SW480 (cell line): ENCODE data around the gene TMEM200B.
A peak's percentile ranks its signal among the peaks of the same experiment; 100 is the strongest.
"Not testable (repeated sequence)": the region's sequence is repeated elsewhere in the genome, so short reads cannot be mapped to it uniquely, and the experiment has no call there.

ENCODE experiments used
- DNase-seq: peaks from one replicate; pipeline ENCODE4 v3.0.0-alpha.2; 2016; ENCODE audit warnings: low spot score

Gene TMEM200B

GRCh38 chr1:29133861-29134694 is 10.4 kb upstream of the TMEM200B start:
- no peak for DNase-seq

- DNase-seq: not testable (repeated sequence)
These were observed 7.4 kb upstream of the TMEM200B start for GRCh38 chr1:29131056-29131455.

DNA sequence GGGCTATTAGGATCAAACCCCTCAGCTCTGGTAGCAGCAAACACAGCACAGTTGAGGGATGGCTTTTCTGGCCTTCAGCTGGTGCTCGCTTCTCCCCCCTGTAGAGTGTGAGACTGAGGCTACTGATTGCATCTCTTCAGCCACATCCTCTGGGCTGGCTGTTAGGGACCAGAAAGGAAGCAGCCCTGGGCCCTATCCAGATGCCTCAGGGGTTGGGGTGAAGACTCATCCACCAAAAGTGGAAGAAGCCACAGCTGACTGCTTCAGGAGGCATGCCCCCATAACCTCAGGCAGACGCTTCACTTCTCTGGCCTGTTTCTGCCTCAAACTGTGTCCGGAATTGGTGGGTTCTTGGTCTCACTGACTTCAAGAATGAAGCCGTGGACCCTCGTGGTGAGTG is 6.2 kb upstream of the TMEM200B start:
- DNase-seq: no peak

- no peak for DNase-seq
These were observed 5.0 kb upstream of the TMEM200B start for GRCh38 chr1:29128739-29129138.

DNA sequence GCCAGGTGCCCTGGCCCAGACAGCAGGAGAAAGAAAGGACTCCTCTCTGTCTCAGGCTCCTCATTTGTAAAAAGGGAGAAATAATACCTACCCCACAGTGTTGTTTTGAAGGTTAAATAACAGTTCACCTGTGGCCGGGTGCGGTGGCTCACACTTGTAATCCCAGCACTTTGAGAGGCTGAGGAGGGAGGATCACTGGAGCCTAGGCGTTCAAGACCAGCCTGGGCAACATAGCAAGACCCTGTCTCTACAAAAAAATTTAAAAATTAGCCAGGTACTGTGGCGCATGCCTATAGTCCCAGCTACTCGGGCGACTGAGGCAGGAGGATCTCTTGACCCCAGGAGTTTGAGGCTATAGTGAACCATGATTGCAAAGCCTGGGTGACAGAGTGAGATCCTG is 2.5 kb upstream of the TMEM200B start:
- DNase-seq: no peak

GRCh38 chr1:29125788-29126187 is 2.1 kb upstream of the TMEM200B start:
- no peak for DNase-seq

GRCh38 chr1:29125237-29125641 is 1.5 kb upstream of the TMEM200B start:
- DNase-seq: no peak

GRCh38 chr1:29124366-29125236 is 898 bp upstream of the TMEM200B start:
- no peak for DNase-seq

GRCh38 chr1:29123053-29123886 is 433 bp downstream of the TMEM200B start:
- no peak for DNase-seq

- peak; percentile 47 for DNase-seq
These were observed 1.0 kb downstream of the TMEM200B start for GRCh38 chr1:29122682-29123052.

DNA sequence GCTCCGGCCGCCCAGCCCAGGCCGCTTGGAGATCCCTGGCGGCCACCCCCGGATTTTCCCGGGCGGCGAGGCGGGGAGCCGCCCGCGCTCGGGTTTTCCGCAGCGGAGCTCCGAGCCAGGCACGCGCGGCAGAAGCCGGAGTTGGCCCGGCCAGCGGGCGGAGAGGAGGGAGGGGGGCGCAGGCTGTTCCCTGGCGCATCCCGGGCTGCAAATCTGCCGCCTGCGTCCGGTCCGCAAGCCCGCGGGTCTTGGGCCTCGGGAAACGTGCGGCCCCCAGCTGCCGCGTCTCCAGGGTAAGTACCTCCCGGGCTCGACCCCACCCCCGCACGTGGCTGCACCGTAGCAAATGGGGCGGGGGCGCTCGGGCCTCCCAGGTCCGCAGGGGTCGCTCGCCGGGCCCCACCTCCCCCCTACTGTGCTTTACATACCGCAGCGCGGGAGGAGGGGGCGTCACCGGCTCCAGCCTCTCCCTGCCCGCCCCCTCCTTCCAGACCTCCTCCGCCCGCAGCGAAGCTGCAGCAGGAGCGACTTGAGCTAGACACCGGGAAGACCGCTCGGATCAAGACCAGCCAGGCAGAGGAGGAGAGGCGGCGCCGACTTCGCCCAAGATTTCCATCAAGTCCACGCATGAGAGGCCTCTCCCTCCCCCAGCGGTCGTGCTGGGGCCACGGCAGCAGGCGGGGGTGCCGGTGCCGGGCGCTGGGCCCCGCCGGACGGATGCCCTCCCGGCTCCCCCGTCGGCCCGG is 1.6 kb downstream of the TMEM200B start:
- no peak for DNase-seq

DNA sequence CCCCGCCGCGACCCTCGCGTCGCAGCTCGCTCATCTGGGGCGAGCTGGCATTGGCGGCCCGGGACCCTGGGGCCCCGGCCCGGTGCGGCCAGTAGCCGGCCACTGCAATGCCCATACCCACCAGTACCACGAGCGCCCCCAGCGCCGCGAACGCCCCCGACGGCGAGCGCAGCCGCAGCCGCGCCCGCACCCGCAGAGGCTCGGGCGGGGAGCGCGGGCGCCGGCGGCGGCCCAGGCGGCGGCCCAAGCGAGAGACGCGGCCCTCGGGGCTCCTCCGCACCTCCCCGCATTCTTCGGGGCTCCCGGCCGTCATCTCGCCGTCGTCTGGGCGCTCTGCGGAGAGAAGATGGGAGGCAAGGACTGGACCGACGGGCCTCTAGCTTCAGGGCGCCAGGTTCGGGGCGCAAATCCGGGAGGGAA is 2.2 kb downstream of the TMEM200B start:
- DNase-seq: no peak

DNA sequence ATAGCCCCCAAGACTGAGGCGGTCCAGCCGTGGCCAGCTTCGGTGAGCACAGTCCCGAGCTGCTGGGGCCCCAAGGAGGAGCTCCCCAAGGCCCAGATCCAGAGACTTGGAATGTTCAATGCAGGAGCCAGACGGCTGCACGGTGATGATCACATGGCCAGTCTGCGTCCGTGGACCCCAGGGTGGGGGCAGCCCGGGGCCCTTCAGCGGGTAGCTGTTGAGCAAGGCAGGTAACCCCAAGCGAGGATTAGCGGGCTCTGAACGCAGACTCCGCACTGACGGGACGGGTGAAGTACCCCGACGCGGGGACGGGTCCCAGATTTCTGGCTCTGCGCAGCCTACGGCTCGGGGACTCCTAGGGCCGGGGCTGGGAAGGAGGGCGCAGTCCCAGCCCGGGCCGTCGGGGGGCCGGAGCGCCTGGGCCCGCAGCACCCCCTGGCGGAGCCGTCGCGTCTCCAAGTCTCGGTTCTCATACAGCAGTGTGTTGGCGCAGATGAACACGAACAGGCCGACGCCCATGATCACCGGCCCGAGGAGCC is 2.7 kb downstream of the TMEM200B start:
- DNase-seq: no peak

DNA sequence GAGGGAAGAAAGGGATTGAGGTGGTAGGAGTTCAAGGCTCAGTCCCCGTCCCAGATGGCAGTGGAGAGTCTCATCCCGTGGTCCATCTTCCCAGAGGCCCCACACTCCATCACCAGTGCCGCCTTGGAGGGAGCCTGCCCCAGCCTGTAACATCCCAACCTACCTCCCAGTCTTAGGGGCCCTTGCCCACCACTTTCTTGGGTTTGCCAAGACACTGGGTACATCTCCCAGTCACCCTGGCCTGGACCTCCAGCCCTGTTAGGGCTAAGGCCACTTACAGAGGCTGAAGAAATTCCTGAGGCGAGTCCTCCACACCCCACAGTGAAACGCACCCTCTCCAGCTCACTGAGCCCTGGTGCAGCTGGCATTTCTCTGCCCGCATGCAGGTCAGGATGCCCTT is 3.3 kb downstream of the TMEM200B start:
- no peak for DNase-seq

DNA sequence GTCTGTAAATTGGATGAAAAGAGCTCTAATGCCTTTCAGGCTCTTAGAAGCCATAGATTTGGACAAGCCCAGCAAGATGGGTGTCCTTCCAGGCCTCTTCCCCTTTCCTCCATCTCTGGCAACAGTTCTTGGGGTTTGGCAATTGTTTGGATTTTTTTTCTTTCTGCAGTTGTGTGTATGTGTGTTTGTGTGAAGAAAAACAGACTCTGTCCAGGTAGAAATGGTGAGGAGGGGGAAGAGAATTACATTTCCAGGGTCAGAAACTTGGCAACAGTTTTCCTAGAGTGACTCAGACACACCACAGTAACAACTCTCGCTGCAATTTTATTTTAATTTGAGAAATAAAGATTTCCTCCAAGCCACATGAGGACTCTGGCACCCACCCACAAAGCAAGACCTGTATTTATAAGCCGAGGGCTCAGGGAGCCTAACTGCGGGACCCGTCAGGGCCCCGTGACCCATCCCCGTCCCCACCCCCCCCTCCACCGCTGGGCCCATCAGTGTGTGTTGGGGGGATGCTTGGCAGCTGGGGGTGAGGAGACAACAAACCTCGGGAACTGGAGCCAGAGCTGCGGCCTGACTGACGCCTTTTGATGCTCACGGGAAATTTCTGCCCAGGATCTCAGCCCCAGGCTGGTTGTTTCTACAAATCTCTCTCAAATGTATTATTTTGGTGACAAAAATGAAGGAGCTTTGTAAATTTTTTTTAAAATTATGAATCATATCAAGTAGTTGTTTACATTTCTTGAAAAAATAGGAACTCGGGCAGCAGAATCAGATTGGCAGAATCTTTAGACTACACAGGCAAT is 4.4 kb downstream of the TMEM200B start:
- DNase-seq: no peak

- DNase-seq: no peak
These were observed 6.3 kb downstream of the TMEM200B start for GRCh38 chr1:29117381-29117780.

- no peak for DNase-seq
These were observed 9.0 kb downstream of the TMEM200B start for GRCh38 chr1:29114654-29115053.

DNA sequence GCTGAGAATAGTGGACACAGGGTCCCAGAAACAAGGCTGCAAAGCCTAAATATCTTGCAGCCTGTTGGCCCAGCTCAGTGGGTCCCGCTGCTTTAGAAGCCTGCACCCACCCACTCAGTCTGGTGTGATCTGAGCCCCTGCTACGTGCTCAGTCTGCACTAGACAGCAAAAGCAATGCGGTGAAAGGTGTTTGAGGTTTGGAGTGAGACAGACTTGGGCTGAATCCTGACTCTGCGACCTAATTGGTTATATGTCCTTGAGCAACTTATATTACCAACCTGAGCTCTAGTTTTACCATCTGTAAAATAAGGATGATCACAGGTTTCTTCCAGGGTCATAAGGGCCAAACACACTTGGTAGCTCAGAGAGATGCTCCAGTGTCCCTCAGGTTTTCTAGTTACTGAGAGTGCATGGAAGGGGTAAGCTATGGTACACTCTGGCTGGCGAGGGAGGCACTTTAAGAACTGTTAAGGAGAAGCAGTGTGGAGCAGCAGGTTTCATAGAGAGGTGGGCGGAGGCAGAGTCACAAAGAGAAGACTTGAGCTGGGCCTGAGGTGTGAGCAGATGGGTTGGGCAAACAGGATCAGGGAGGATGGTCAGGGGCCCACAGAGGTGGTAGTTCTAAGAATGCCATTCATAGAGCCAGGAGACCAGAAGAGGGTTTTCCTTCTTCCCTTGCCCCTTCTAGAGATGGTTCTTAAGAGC is 10.1 kb downstream of the TMEM200B start:
- no peak for DNase-seq

DNA sequence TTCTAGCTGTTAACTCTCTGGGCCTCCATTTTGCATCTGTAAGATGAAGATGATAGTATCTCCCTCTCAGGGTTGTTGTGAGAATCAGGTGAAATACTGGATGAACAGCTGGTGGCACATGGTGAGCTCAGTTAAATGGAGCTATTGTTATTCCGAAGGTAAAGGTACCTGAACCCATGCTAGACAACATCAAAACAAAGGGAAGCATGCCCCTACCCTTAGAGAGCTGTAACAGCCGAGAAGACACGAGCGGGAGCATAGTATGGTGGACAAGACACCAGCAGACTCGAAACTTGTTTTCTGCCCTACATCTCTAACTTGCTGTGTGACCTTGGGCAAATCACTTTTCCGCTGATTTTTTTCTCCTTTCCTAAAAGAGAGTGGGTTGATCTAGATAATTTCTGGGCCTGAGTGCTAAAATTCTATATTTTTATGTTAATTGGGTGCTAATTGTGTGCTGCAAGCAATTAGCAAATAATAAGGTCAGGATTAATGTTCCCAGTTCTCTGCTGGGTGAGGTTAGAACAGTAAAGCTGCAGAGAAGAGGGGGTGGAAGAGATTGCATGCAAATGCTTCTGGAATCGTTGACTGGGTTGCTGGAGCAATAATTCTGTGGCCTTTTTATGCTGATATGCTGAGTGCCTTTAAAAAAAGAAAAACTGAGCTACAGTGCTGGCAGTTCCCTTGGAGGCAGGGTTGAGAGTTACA is 10.8 kb downstream of the TMEM200B start:
- no peak for DNase-seq
